Kidney tubule cell (primary cell): Measurements from ENCODE around the gene FCHO1.
"Not testable (repeated sequence)": the region's sequence is repeated elsewhere in the genome, so short reads cannot be mapped to it uniquely, and the experiment has no call there.

ENCODE experiments used
- DNase-seq: peaks from one replicate; pipeline ENCODE4 v3.0.0-alpha.2; 2018; ENCODE audit warnings: low spot score

Gene FCHO1

GRCh38 chr19:17794412-17794730, 43.1 kb downstream of the FCHO1 start:
- DNase-seq, result no peak

GRCh38 chr19:17794731-17795494, 43.6 kb downstream of the FCHO1 start, which contains the start of gene B3GNT3:
Gene B3GNT3, plus strand, starts transcription at chr19:17795138. Its CDS starts 12,670 bp downstream, at chr19:17807808.
- peak; percentile 90 for DNase-seq

GRCh38 chr19:17795495-17795856, 44.2 kb downstream of the FCHO1 start:
- no peak for DNase-seq

- DNase-seq, result peak; percentile 66
These were observed 44.9 kb downstream of the FCHO1 start for GRCh38 chr19:17796013-17796837.

GRCh38 chr19:17796838-17797423, 45.7 kb downstream of the FCHO1 start:
- DNase-seq, result no peak

GRCh38 chr19:17797424-17798201, 46.3 kb downstream of the FCHO1 start:
- peak; percentile 92 for DNase-seq

GRCh38 chr19:17798599-17798998, 47.3 kb downstream of the FCHO1 start:
- not testable (repeated sequence) for DNase-seq

- DNase-seq, result no peak
These were observed 51.0 kb downstream of the FCHO1 start for GRCh38 chr19:17802137-17802858.

GRCh38 chr19:17803264-17803896, 52.1 kb downstream of the FCHO1 start:
- no peak for DNase-seq

- DNase-seq, result no peak
These were observed 54.1 kb downstream of the FCHO1 start for GRCh38 chr19:17805427-17805826.

- DNase-seq, result peak; percentile 41
These were observed 55.7 kb downstream of the FCHO1 start for GRCh38 chr19:17806945-17807344.

GRCh38 chr19:17807731-17808316, 56.5 kb downstream of the FCHO1 start:
- DNase-seq, result no peak

- DNase-seq, result no peak
These were observed 59.8 kb downstream of the FCHO1 start for GRCh38 chr19:17811103-17811502.

- DNase-seq, result no peak
These were observed 60.4 kb downstream of the FCHO1 start for GRCh38 chr19:17811681-17812080.

GRCh38 chr19:17812099-17812498, 60.8 kb downstream of the FCHO1 start:
- no peak for DNase-seq

- DNase-seq, result no peak
These were observed 66.5 kb downstream of the FCHO1 start for GRCh38 chr19:17817668-17818363.

- no peak for DNase-seq
These were observed 69.9 kb downstream of the FCHO1 start, which contains the start of gene INSL3 for GRCh38 chr19:17821190-17821589. Gene INSL3, minus strand, starts transcription at chr19:17821519. Its CDS starts 13 bp downstream, at chr19:17821506.

GRCh38 chr19:17824339-17824738, 73.1 kb downstream of the FCHO1 start:
- DNase-seq, result no peak

GRCh38 chr19:17826508-17827056, 75.3 kb downstream of the FCHO1 start:
- DNase-seq, result no peak
